IMR-90 (cell line): Measurements from ENCODE around the gene CIBAR2. TPM values are rescaled to one million over a fixed set of nuclear protein-coding genes. Genes with fewer than 3 reads are reported as not detected.

Source experiments
- ATAC-seq: fragments of 200-7000 bp; cut with Tn5 transposase; 2 replicates; pipeline ENCODE4 v1.9.1; 2020; ENCODE audit warnings: low read depth, mild to moderate bottlenecking, moderate library complexity
- BruUV-seq: library from RNA; stranded (reverse); fragments of 400-500 nt; replicated peaks from 2 replicates; lab custom pipeline; 2021; lab: Mats Ljungman, UMichigan
- CTCF ChIA-PET: fragments of 300-600 bp; formaldehyde crosslinking; extraction: SDS; loops from one replicate; lab custom pipeline; 2021; ENCODE audit warnings: antibody characterized with exemption; lab: Yijun Ruan, JAX
- POLR2A ChIA-PET: fragments of 300-600 bp; sonication (Branson Sonifier 250); formaldehyde crosslinking; loops from one replicate; lab custom pipeline; 2022; ENCODE audit warnings: antibody characterized with exemption; ENCODE audit not compliant: unreplicated experiment; lab: Charles Lee
- DNase-seq: peaks from one replicate; pipeline ENCODE4 v3.0.0; 2013
- H2AFZ ChIP-seq: replicated peaks from 2 replicates; pipeline ENCODE3; 2013; ENCODE audit warnings: low read length, mild to moderate bottlenecking; ENCODE audit not compliant: poor library complexity
- H2AK5ac ChIP-seq: 2 replicates; pipeline ENCODE4 v1.6.1; 2013; ENCODE audit warnings: low read depth, low read length, inconsistent platforms
- H2AK9ac ChIP-seq: replicated peaks from 2 replicates; pipeline ENCODE3; 2013; ENCODE audit warnings: mild to moderate bottlenecking, low read depth, low read length, moderate library complexity; ENCODE audit not compliant: poor library complexity
- H2BK120ac ChIP-seq: 2 replicates; pipeline ENCODE4 v1.6.1; 2013; ENCODE audit warnings: low read depth, low read length, inconsistent platforms
- H2BK15ac ChIP-seq: 3 replicates; pipeline ENCODE4 v1.6.1; 2013; ENCODE audit warnings: low read depth, low read length, inconsistent platforms
- H2BK20ac ChIP-seq: 2 replicates; pipeline ENCODE4 v1.6.1; 2013; ENCODE audit warnings: low read depth, mild to moderate bottlenecking, inconsistent platforms, low read length, moderate library complexity
- H2BK5ac ChIP-seq: 2 replicates; pipeline ENCODE4 v1.6.1; 2013; ENCODE audit warnings: mild to moderate bottlenecking, low read depth, low read length, inconsistent platforms; ENCODE audit not compliant: poor library complexity, severe bottlenecking
- H3K14ac ChIP-seq: replicated peaks from 2 replicates; pipeline ENCODE4 v1.6.1; 2013; ENCODE audit warnings: low read depth, low read length, inconsistent platforms
- H3K18ac ChIP-seq: 2 replicates; pipeline ENCODE4 v1.6.1; 2013; ENCODE audit warnings: low read depth, low read length, control low read depth
- H3K23ac ChIP-seq: 2 replicates; pipeline ENCODE4 v1.6.1; 2013; ENCODE audit warnings: low read depth, low read length, inconsistent platforms
- H3K27ac ChIP-seq: 2 replicates; pipeline ENCODE4 v1.5.1; 2013; ENCODE audit warnings: mild to moderate bottlenecking, control low read depth, low read length; ENCODE audit not compliant: insufficient read depth
- H3K27me3 ChIP-seq: 2 replicates; pipeline ENCODE4 v1.6.1; 2013; ENCODE audit warnings: low read length; ENCODE audit not compliant: control insufficient read depth, insufficient read depth
- H3K36me3 ChIP-seq: 2 replicates; pipeline ENCODE4 v1.6.1; 2013; ENCODE audit warnings: low read length, mixed read lengths; ENCODE audit not compliant: control insufficient read depth, insufficient read depth
- H3K4ac ChIP-seq: 2 replicates; pipeline ENCODE4 v1.6.1; 2013; ENCODE audit warnings: low read depth, low read length, inconsistent platforms
- H3K4me1 ChIP-seq: 2 replicates; pipeline ENCODE4 v1.6.1; 2013; ENCODE audit warnings: low read length, mixed read lengths; ENCODE audit not compliant: control insufficient read depth, insufficient read depth
- H3K4me2 ChIP-seq: 2 replicates; pipeline ENCODE4 v1.6.1; 2013; ENCODE audit warnings: low read depth, mild to moderate bottlenecking, control low read depth, low read length, moderate library complexity
- H3K4me3 ChIP-seq: 2 replicates; pipeline ENCODE4 v1.5.1; 2013; ENCODE audit warnings: low read depth, mild to moderate bottlenecking, control low read depth, low read length, moderate library complexity; ENCODE audit not compliant: insufficient read depth
- H3K56ac ChIP-seq: 2 replicates; pipeline ENCODE4 v1.6.1; 2013; ENCODE audit warnings: low read length, inconsistent platforms; ENCODE audit not compliant: insufficient read depth; ENCODE audit errors: extremely low read depth
- H3K79me1 ChIP-seq, 2 experiments: 2 replicates each; pipeline ENCODE4 v1.6.1; 2013; ENCODE audit warnings: low read length in 2 of 2, inconsistent platforms in 1 of 2, low read depth in 1 of 2
- H3K9ac ChIP-seq: 2 replicates; pipeline ENCODE4 v1.6.1; 2013; ENCODE audit warnings: low read depth, low read length, control low read depth
- H3K9me1 ChIP-seq: 2 replicates; pipeline ENCODE4 v1.6.1; 2013; ENCODE audit warnings: low read length, inconsistent platforms; ENCODE audit not compliant: insufficient read depth
- H3K9me3 ChIP-seq: 2 replicates; pipeline ENCODE4 v1.6.1; 2013; ENCODE audit warnings: low read length; ENCODE audit not compliant: control insufficient read depth, insufficient read depth
- H4K20me1 ChIP-seq: 2 replicates; pipeline ENCODE4 v1.6.1; 2013; ENCODE audit warnings: low read length, inconsistent platforms; ENCODE audit not compliant: insufficient read depth
- H4K5ac ChIP-seq: 2 replicates; pipeline ENCODE4 v1.6.1; 2013; ENCODE audit warnings: mild to moderate bottlenecking, low read depth, low read length, control low read depth
- H4K8ac ChIP-seq, 2 experiments: 2 replicates each; pipeline ENCODE4 v1.6.1; 2013; ENCODE audit warnings: low read depth in 2 of 2, low read length in 2 of 2, control low read depth in 1 of 2, inconsistent platforms in 1 of 2
- H4K91ac ChIP-seq: 2 replicates; pipeline ENCODE4 v1.6.1; 2013; ENCODE audit warnings: low read depth, low read length, inconsistent platforms; ENCODE audit not compliant: insufficient read depth
- BHLHE40 ChIP-seq: fragments of 150-350 bp; IDR thresholded peaks from 2 replicates; pipeline ENCODE4 v1.6.1; 2016; ENCODE audit warnings: mild to moderate bottlenecking, low read depth, low read length
- CHD1 ChIP-seq: IDR thresholded peaks from 2 replicates; pipeline ENCODE4 v1.6.1; 2012; ENCODE audit warnings: low read depth, low read length, improper control_type of control experiment
- CTCF ChIP-seq: conservative IDR thresholded peaks from 2 replicates; pipeline ENCODE4 v1.5.1; 2012; ENCODE audit warnings: mild to moderate bottlenecking, low read depth, low read length, improper control_type of control experiment
- FOS ChIP-seq: fragments of 150-350 bp; IDR thresholded peaks from 2 replicates; pipeline ENCODE4 v1.6.1; 2016; ENCODE audit warnings: low read depth, low read length
- MAZ ChIP-seq: IDR thresholded peaks from 2 replicates; pipeline ENCODE4 v1.6.1; 2012; ENCODE audit warnings: low read depth, mild to moderate bottlenecking, low read length, improper control_type of control experiment, moderate library complexity, borderline replicate concordance
- MXI1 ChIP-seq: IDR thresholded peaks from 2 replicates; pipeline ENCODE4 v1.6.1; 2012; ENCODE audit warnings: low read depth, mild to moderate bottlenecking, low read length, moderate library complexity, borderline replicate concordance
- NFE2L2 ChIP-seq: fragments of 150-350 bp; IDR thresholded peaks from 2 replicates; pipeline ENCODE4 v1.6.1; 2016; ENCODE audit warnings: low read depth, mild to moderate bottlenecking, low read length
- POLR2A ChIP-seq: IDR thresholded peaks from 2 replicates; pipeline ENCODE4 v1.6.1; 2012; ENCODE audit warnings: mild to moderate bottlenecking, low read depth, low read length
- RFX5 ChIP-seq: IDR thresholded peaks from 2 replicates; pipeline ENCODE4 v1.8.0; 2012; ENCODE audit warnings: low read depth, mild to moderate bottlenecking, low read length, moderate library complexity
- WGBS, 2 experiments: methylation state at CpG; one replicate each; pipeline versions ENCODE4 v1.1.5 to v1.1.7; 2013; ENCODE audit warnings: missing lambda C conversion rate in 2 of 2; ENCODE audit not compliant: insufficient read length in 1 of 2; ENCODE audit errors: extremely low coverage in 2 of 2; 5-methylcytosine and 5-hydroxymethylcytosine counted together
- dilution Hi-C: fragments of 300-500 bp; cut with HindIII; formaldehyde crosslinking; loops from one replicate; pipeline ENCODE4 v1.14.3; 2018; ENCODE audit warnings: low sequenced_read_pairs; ENCODE audit not compliant: unreplicated experiment
- in situ Hi-C: fragments of 300-500 bp; cut with MboI; formaldehyde crosslinking; loops from 3 replicates; pipeline ENCODE4 v1.14.3; 2019; ENCODE audit warnings: low sequenced_read_pairs, inconsistent platforms, mixed read lengths
- intact Hi-C: fragments of 100-400 bp; cut with micrococcal nuclease; formaldehyde crosslinking; loops from 2 replicates; pipeline ENCODE4 v1.10.0; 2022
- polyA plus RNA-seq, 3 experiments: library from polyadenylated mRNA; depleted of rRNA; stranded (reverse); fragments of >200 nt; gene quantifications; 2 replicates each; pipeline ENCODE4 v1.2.3, GENCODE V29; 2012; ENCODE audit warnings: low replicate concordance in 1 of 3
- total RNA-seq: library from RNA; depleted of rRNA; stranded (reverse); fragments of >200 nt; gene quantifications from 2 replicates; pipeline ENCODE4 v1.2.3, GENCODE V29; 2012
- TF ChIP-seq, protein P1 (sequence below): fragments of 150-350 bp; IDR thresholded peaks from 2 replicates; pipeline ENCODE4 v1.6.1; 2017; ENCODE audit warnings: mild to moderate bottlenecking, antibody characterized with exemption, low read length, low read depth

CIBAR2 gene
- total and polyA plus RNA-seq, 2 of the 4 experiments (the other 2 are of a cell fraction): 0.18 to 0.24 TPM

GRCh38 chr16:85051683-85052082 is 60.6 kb downstream of the CIBAR2 start:
- H2AK9ac ChIP-seq: no peak overlapping the region
- peaks cover 2% of the 10 kb centered on the region; the same call in 1 of the 2 replicates for H3K36me3 ChIP-seq
- no peak overlapping the region for H2AFZ ChIP-seq
- H3K56ac ChIP-seq: no peak overlapping the region
- H3K4me1 ChIP-seq: peaks cover 13% of the 10 kb centered on the region
- H3K27me3 ChIP-seq: no peaks in the 10 kb centered on the region
- 100% methylated on average over 1 of the region's 8 CpGs; no CpG with 5 or more reads in 1 of the 2 experiments for WGBS, 2 experiments
- peaks cover 23% of the 10 kb centered on the region for H4K20me1 ChIP-seq
- in situ Hi-C loops (no loop called here), intact Hi-C loops (no loop called here), dilution Hi-C loops (no loop called here)
- no peak overlapping the region for H4K5ac ChIP-seq
- H3K9me1 ChIP-seq: peaks cover 3% of the 10 kb centered on the region
- H3K4me2 ChIP-seq: no peak overlapping the region
- no peak overlapping the region for H3K4me3 ChIP-seq
- no peak overlapping the region for H2BK120ac ChIP-seq
- H4K8ac ChIP-seq: no peak overlapping the region
- ChIA-PET CTCF (interaction anchor here (1.2 kb wide), 1 partner anchor 24 kb away, joined by 3 read pairs; the partner anchor contains the start of gene KIAA0513), POLR2A (no interaction called here)
- no peak for TF ChIP-seq MAZ
- TF ChIP-seq CHD1: no peak
- TF ChIP-seq, protein P1, sequence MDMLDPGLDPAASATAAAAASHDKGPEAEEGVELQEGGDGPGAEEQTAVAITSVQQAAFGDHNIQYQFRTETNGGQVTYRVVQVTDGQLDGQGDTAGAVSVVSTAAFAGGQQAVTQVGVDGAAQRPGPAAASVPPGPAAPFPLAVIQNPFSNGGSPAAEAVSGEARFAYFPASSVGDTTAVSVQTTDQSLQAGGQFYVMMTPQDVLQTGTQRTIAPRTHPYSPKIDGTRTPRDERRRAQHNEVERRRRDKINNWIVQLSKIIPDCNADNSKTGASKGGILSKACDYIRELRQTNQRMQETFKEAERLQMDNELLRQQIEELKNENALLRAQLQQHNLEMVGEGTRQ: no peak
- no peak for TF ChIP-seq CTCF
- no peak for TF ChIP-seq NFE2L2
- TF ChIP-seq BHLHE40: no peak
- TF ChIP-seq POLR2A: no peak
- no peak for TF ChIP-seq MXI1
- no peak for TF ChIP-seq RFX5
- no peak for TF ChIP-seq FOS
- no peak overlapping the region for H2AK5ac ChIP-seq
- no peak overlapping the region for H3K14ac ChIP-seq
- BruUV-seq: no TSS peak
- DNase-seq: no peak
- no peak overlapping the region for H2BK15ac ChIP-seq
- H3K9ac ChIP-seq: no peak overlapping the region
- H3K27ac ChIP-seq: no peak overlapping the region
- H3K79me1 ChIP-seq: peaks cover 6 to 26% of the 10 kb centered on the region in 2 experiments; a peak in 3 of 4 replicates
- no peak overlapping the region for H4K91ac ChIP-seq
- no peak overlapping the region for H2BK5ac ChIP-seq
- H2BK20ac ChIP-seq: no peak overlapping the region
- no peak overlapping the region for H3K4ac ChIP-seq
- no peak overlapping the region for H3K18ac ChIP-seq
- ATAC-seq: no peak
- no peaks in the 10 kb centered on the region for H3K9me3 ChIP-seq
- no peak overlapping the region for H3K23ac ChIP-seq
